ENCODE measurements around the gene DNASE2. TPM values are rescaled to one million over a fixed set of nuclear protein-coding genes. Genes with fewer than 3 reads are reported as not detected.

DNASE2 gene
- total RNA-seq, 1 experiment from 2014 or later, result 35.7 TPM

DNA sequence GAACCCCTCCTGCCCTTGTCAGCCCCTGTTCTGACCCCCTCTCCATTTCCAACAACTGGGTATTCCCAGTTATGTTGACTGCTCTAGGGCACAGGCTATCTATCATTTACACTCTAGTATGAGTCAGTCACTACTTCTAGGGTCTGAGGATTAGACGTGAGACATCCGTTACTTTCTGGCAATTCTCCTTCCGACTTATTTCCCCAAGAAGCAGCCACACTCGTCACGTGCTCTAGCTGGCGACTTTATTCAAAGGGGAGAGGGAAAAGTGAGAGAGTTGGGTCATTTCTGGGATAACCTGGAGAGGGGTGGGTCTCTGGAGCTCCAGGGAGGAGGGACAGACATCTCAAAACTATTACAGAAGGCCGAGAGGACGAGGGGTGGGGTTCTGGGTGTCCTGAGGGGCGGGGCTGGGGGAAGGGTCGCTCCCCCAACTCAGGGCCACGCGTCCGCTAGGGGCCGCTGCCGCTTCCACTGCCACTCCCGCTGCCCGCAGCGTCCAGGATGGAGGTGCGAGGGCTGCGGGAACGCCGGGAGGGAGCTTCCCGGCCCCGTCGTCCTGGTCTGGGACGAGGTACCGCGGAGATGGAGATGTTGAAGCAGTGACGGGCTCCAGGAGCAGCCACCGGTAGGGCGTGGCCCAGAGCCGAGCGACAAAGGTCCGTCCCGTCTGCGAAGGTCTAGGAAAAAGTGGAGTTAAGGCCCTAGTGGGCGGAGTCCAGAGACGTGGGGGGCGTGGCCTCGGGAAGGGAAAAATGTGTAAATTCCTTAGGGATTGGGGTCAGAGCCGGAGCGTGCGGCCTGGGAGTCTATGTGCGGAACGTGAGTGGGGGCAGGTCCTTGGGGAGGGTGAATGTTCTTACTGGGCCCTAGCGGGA, 55.8 kb downstream of the DNASE2 start (continued):
- TF ChIP-seq, protein P1, sequence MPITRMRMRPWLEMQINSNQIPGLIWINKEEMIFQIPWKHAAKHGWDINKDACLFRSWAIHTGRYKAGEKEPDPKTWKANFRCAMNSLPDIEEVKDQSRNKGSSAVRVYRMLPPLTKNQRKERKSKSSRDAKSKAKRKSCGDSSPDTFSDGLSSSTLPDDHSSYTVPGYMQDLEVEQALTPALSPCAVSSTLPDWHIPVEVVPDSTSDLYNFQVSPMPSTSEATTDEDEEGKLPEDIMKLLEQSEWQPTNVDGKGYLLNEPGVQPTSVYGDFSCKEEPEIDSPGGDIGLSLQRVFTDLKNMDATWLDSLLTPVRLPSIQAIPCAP (CRISPR knock-in tag; IDR thresholded peaks at IDR 0.05), result 0 out of 2 replicates have a peak, but pooled peaks have one; percentile 27
- TF ChIP-seq, protein P2, sequence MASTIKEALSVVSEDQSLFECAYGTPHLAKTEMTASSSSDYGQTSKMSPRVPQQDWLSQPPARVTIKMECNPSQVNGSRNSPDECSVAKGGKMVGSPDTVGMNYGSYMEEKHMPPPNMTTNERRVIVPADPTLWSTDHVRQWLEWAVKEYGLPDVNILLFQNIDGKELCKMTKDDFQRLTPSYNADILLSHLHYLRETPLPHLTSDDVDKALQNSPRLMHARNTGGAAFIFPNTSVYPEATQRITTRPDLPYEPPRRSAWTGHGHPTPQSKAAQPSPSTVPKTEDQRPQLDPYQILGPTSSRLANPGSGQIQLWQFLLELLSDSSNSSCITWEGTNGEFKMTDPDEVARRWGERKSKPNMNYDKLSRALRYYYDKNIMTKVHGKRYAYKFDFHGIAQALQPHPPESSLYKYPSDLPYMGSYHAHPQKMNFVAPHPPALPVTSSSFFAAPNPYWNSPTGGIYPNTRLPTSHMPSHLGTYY (CRISPR knock-in tag; IDR thresholded peaks at IDR 0.05), result no peak
- TF ChIP-seq, protein P3, sequence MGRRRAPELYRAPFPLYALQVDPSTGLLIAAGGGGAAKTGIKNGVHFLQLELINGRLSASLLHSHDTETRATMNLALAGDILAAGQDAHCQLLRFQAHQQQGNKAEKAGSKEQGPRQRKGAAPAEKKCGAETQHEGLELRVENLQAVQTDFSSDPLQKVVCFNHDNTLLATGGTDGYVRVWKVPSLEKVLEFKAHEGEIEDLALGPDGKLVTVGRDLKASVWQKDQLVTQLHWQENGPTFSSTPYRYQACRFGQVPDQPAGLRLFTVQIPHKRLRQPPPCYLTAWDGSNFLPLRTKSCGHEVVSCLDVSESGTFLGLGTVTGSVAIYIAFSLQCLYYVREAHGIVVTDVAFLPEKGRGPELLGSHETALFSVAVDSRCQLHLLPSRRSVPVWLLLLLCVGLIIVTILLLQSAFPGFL (CRISPR knock-in tag; IDR thresholded peaks at IDR 0.05; ENCODE audit: borderline replicate concordance), result no peak
- TF ChIP-seq, protein P4, sequence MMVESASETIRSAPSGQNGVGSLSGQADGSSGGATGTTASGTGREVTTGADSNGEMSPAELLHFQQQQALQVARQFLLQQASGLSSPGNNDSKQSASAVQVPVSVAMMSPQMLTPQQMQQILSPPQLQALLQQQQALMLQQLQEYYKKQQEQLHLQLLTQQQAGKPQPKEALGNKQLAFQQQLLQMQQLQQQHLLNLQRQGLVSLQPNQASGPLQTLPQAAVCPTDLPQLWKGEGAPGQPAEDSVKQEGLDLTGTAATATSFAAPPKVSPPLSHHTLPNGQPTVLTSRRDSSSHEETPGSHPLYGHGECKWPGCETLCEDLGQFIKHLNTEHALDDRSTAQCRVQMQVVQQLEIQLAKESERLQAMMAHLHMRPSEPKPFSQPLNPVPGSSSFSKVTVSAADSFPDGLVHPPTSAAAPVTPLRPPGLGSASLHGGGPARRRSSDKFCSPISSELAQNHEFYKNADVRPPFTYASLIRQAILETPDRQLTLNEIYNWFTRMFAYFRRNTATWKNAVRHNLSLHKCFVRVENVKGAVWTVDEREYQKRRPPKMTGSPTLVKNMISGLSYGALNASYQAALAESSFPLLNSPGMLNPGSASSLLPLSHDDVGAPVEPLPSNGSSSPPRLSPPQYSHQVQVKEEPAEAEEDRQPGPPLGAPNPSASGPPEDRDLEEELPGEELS (CRISPR knock-in tag; IDR thresholded peaks at IDR 0.05), result peak; percentile 55; the same call in 1 of the 2 replicates
- TF ChIP-seq HMGA2 (CRISPR knock-in tag; IDR thresholded peaks at IDR 0.05) (no peak), SMAD3 (CRISPR knock-in tag; IDR thresholded peaks at IDR 0.05; ENCODE audit: borderline replicate concordance) (no peak), EMX1 (CRISPR knock-in tag; IDR thresholded peaks at IDR 0.05) (no peak), RORB (CRISPR knock-in tag; IDR thresholded peaks at IDR 0.05) (no peak), NFATC4 (CRISPR knock-in tag; IDR thresholded peaks at IDR 0.05) (no peak), NR2C2 (CRISPR knock-in tag; IDR thresholded peaks at IDR 0.05) (no peak), ZNF121 (CRISPR knock-in tag; IDR thresholded peaks at IDR 0.05) (0 out of 2 replicates have a peak, but pooled peaks have one; percentile 27), ETV6 (CRISPR knock-in tag; IDR thresholded peaks at IDR 0.05) (peak; percentile 67; the same call in 1 of the 2 replicates)
- TF ChIP-seq, protein P5, sequence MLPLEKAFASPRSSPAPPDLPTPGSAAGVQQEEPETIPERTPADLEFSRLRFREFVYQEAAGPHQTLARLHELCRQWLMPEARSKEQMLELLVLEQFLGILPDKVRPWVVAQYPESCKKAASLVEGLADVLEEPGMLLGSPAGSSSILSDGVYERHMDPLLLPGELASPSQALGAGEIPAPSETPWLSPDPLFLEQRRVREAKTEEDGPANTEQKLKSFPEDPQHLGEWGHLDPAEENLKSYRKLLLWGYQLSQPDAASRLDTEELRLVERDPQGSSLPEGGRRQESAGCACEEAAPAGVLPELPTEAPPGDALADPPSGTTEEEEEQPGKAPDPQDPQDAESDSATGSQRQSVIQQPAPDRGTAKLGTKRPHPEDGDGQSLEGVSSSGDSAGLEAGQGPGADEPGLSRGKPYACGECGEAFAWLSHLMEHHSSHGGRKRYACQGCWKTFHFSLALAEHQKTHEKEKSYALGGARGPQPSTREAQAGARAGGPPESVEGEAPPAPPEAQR (CRISPR knock-in tag; IDR thresholded peaks at IDR 0.05), result no peak
- TF ChIP-seq, protein P6, sequence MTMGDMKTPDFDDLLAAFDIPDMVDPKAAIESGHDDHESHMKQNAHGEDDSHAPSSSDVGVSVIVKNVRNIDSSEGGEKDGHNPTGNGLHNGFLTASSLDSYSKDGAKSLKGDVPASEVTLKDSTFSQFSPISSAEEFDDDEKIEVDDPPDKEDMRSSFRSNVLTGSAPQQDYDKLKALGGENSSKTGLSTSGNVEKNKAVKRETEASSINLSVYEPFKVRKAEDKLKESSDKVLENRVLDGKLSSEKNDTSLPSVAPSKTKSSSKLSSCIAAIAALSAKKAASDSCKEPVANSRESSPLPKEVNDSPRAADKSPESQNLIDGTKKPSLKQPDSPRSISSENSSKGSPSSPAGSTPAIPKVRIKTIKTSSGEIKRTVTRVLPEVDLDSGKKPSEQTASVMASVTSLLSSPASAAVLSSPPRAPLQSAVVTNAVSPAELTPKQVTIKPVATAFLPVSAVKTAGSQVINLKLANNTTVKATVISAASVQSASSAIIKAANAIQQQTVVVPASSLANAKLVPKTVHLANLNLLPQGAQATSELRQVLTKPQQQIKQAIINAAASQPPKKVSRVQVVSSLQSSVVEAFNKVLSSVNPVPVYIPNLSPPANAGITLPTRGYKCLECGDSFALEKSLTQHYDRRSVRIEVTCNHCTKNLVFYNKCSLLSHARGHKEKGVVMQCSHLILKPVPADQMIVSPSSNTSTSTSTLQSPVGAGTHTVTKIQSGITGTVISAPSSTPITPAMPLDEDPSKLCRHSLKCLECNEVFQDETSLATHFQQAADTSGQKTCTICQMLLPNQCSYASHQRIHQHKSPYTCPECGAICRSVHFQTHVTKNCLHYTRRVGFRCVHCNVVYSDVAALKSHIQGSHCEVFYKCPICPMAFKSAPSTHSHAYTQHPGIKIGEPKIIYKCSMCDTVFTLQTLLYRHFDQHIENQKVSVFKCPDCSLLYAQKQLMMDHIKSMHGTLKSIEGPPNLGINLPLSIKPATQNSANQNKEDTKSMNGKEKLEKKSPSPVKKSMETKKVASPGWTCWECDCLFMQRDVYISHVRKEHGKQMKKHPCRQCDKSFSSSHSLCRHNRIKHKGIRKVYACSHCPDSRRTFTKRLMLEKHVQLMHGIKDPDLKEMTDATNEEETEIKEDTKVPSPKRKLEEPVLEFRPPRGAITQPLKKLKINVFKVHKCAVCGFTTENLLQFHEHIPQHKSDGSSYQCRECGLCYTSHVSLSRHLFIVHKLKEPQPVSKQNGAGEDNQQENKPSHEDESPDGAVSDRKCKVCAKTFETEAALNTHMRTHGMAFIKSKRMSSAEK (CRISPR knock-in tag; IDR thresholded peaks at IDR 0.05; ENCODE audit: borderline replicate concordance), result no peak
- TF ChIP-seq, protein P7, sequence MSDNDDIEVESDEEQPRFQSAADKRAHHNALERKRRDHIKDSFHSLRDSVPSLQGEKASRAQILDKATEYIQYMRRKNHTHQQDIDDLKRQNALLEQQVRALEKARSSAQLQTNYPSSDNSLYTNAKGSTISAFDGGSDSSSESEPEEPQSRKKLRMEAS (CRISPR knock-in tag; IDR thresholded peaks at IDR 0.05), result peak; percentile 95
- TF ChIP-seq, protein P8, sequence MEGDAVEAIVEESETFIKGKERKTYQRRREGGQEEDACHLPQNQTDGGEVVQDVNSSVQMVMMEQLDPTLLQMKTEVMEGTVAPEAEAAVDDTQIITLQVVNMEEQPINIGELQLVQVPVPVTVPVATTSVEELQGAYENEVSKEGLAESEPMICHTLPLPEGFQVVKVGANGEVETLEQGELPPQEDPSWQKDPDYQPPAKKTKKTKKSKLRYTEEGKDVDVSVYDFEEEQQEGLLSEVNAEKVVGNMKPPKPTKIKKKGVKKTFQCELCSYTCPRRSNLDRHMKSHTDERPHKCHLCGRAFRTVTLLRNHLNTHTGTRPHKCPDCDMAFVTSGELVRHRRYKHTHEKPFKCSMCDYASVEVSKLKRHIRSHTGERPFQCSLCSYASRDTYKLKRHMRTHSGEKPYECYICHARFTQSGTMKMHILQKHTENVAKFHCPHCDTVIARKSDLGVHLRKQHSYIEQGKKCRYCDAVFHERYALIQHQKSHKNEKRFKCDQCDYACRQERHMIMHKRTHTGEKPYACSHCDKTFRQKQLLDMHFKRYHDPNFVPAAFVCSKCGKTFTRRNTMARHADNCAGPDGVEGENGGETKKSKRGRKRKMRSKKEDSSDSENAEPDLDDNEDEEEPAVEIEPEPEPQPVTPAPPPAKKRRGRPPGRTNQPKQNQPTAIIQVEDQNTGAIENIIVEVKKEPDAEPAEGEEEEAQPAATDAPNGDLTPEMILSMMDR (IDR thresholded peaks at IDR 0.05), result peak; percentile 60
- TF ChIP-seq, protein P9, sequence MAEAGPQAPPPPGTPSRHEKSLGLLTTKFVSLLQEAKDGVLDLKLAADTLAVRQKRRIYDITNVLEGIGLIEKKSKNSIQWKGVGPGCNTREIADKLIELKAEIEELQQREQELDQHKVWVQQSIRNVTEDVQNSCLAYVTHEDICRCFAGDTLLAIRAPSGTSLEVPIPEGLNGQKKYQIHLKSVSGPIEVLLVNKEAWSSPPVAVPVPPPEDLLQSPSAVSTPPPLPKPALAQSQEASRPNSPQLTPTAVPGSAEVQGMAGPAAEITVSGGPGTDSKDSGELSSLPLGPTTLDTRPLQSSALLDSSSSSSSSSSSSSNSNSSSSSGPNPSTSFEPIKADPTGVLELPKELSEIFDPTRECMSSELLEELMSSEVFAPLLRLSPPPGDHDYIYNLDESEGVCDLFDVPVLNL (CRISPR knock-in tag; IDR thresholded peaks at IDR 0.05; ENCODE audit: borderline replicate concordance, low read depth), result no peak
- TF ChIP-seq, protein P10, sequence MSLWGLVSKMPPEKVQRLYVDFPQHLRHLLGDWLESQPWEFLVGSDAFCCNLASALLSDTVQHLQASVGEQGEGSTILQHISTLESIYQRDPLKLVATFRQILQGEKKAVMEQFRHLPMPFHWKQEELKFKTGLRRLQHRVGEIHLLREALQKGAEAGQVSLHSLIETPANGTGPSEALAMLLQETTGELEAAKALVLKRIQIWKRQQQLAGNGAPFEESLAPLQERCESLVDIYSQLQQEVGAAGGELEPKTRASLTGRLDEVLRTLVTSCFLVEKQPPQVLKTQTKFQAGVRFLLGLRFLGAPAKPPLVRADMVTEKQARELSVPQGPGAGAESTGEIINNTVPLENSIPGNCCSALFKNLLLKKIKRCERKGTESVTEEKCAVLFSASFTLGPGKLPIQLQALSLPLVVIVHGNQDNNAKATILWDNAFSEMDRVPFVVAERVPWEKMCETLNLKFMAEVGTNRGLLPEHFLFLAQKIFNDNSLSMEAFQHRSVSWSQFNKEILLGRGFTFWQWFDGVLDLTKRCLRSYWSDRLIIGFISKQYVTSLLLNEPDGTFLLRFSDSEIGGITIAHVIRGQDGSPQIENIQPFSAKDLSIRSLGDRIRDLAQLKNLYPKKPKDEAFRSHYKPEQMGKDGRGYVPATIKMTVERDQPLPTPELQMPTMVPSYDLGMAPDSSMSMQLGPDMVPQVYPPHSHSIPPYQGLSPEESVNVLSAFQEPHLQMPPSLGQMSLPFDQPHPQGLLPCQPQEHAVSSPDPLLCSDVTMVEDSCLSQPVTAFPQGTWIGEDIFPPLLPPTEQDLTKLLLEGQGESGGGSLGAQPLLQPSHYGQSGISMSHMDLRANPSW (CRISPR knock-in tag; conservative IDR thresholded peaks at IDR 0.05; ENCODE audit: low read depth), result no peak
